ENCODE data around the gene RANBP1. TPM values are rescaled to one million over a fixed set of nuclear protein-coding genes. Genes with fewer than 3 reads are reported as not detected.
A peak's percentile ranks its signal among the peaks of the same experiment; 100 is the strongest.

Gene RANBP1
- total and polyA plus RNA-seq, 2 of the 4 experiments (the other 2 are of a cell fraction), result 173 to 376 TPM

- Histone ChIP-seq H3K18ac (ENCODE audit: low read depth, low read length) (no peak overlapping the region), H3K9me1 (ENCODE audit: insufficient read depth, low read length) (peaks cover 9% of the 10 kb centered on the region), H2BK5ac (ENCODE audit: low read depth, low read length, poor library complexity, severe bottlenecking) (no peak overlapping the region), H3K27me3 (ENCODE audit: control insufficient read depth, insufficient read depth, low read length) (no peaks in the 10 kb centered on the region), H3K79me1 (ENCODE audit: low read depth in 1 of 2, low read length in 2 of 2) (no peaks in the 10 kb centered on the region), H2BK15ac (ENCODE audit: low read depth, low read length) (no peak overlapping the region; the same call in 2 of the 3 replicates), H4K5ac (ENCODE audit: low read depth, low read length) (no peak overlapping the region), H3K4ac (ENCODE audit: low read depth, low read length) (no peak overlapping the region), H2AK5ac (ENCODE audit: low read depth, low read length) (no peak overlapping the region; the same call in 1 of the 2 replicates), H2AFZ (replicated peaks; ENCODE audit: low read length, poor library complexity) (no peak overlapping the region), H2BK120ac (ENCODE audit: low read depth, low read length) (no peak overlapping the region), H3K4me2 (ENCODE audit: low read depth, low read length) (no peak overlapping the region), H2BK20ac (ENCODE audit: low read depth, low read length) (no peak overlapping the region), H2AK9ac (replicated peaks; ENCODE audit: low read depth, low read length, poor library complexity) (peak overlapping the region; percentile 13), H3K23ac (ENCODE audit: low read depth, low read length) (no peak overlapping the region), H3K36me3 (ENCODE audit: control insufficient read depth, insufficient read depth, low read length) (peaks cover 5% of the 10 kb centered on the region), H3K27ac (ENCODE audit: insufficient read depth, low read length) (no peak overlapping the region), H4K20me1 (ENCODE audit: insufficient read depth, low read length) (no peaks in the 10 kb centered on the region), H3K4me1 (ENCODE audit: control insufficient read depth, insufficient read depth, low read length) (no peaks in the 10 kb centered on the region), H4K91ac (ENCODE audit: insufficient read depth, low read depth, low read length) (no peak overlapping the region), H3K9me3 (ENCODE audit: control insufficient read depth, insufficient read depth, low read length) (no peaks in the 10 kb centered on the region), H3K14ac (replicated peaks; ENCODE audit: low read depth, low read length) (no peak overlapping the region), H3K9ac (ENCODE audit: low read depth, low read length) (no peak overlapping the region), H4K8ac (ENCODE audit: low read depth in 2 of 2, low read length in 2 of 2) (no peak overlapping the region), H3K56ac (ENCODE audit: extremely low read depth, insufficient read depth, low read length) (no peak overlapping the region), H3K4me3 (ENCODE audit: insufficient read depth, low read depth, low read length) (no peak overlapping the region)
- ChIA-PET POLR2A (ENCODE audit: unreplicated experiment) (interaction anchor here (0.6 kb wide), 1 partner anchor 12 kb away, joined by 3 read pairs; no protein-coding TSS in a partner anchor), CTCF (no interaction called here)
- no CpG with 5 or more reads among the region's 7 CpGs for WGBS, 2 experiments (ENCODE audit: extremely low coverage in 2 of 2, insufficient read length in 1 of 2)
- ATAC-seq (ENCODE audit: low read depth), result no peak
- in situ Hi-C loops (cut with MboI; ENCODE audit: low sequenced_read_pairs) (no loop called here), dilution Hi-C loops (cut with HindIII; ENCODE audit: low sequenced_read_pairs, unreplicated experiment) (no loop called here), intact Hi-C loops (cut with micrococcal nuclease) (no loop called here)
- TF ChIP-seq FOS (IDR thresholded peaks at IDR 0.05; ENCODE audit: low read depth, low read length) (no peak), SMC3 (IDR thresholded peaks at IDR 0.05; ENCODE audit: low read depth, low read length) (no peak), RFX5 (IDR thresholded peaks at IDR 0.05; ENCODE audit: low read depth, low read length) (no peak), CHD1 (IDR thresholded peaks at IDR 0.05; ENCODE audit: low read depth, low read length) (no peak), RCOR1 (IDR thresholded peaks at IDR 0.05; ENCODE audit: insufficient replicate concordance, low read length) (no peak), MXI1 (IDR thresholded peaks at IDR 0.05; ENCODE audit: borderline replicate concordance, low read depth, low read length) (no peak), MAZ (IDR thresholded peaks at IDR 0.05; ENCODE audit: borderline replicate concordance, low read depth, low read length) (no peak), BHLHE40 (IDR thresholded peaks at IDR 0.05; ENCODE audit: low read depth, low read length) (no peak), ELK1 (IDR thresholded peaks at IDR 0.05; ENCODE audit: borderline replicate concordance, low read depth, low read length) (no peak), CEBPB (IDR thresholded peaks at IDR 0.05; ENCODE audit: low read depth, low read length) (no peak)
- no peak for DNase-seq
- no TSS peak for BruUV-seq (replicated peaks)
Measured at GRCh38 chr22:20069331-20070042, 46.4 kb upstream of the RANBP1 start.

Measured in IMR-90 (cell line).